Skeletal muscle cell (primary cell): ENCODE results near the gene TTLL11.
"Not testable (repeated sequence)": the region's sequence is repeated elsewhere in the genome, so short reads cannot be mapped to it uniquely, and the experiment has no call there.

Experiments used
- DNase-seq: peaks from one replicate; pipeline ENCODE4 v3.0.0-alpha.2; 2010; ENCODE audit warnings: low read depth
- H3K4me3 ChIP-seq: 2 replicates; pipeline ENCODE4 v1.5.1; 2011; ENCODE audit warnings: low read depth, mild to moderate bottlenecking, control low read depth, low read length, moderate library complexity

Gene TTLL11

DNA sequence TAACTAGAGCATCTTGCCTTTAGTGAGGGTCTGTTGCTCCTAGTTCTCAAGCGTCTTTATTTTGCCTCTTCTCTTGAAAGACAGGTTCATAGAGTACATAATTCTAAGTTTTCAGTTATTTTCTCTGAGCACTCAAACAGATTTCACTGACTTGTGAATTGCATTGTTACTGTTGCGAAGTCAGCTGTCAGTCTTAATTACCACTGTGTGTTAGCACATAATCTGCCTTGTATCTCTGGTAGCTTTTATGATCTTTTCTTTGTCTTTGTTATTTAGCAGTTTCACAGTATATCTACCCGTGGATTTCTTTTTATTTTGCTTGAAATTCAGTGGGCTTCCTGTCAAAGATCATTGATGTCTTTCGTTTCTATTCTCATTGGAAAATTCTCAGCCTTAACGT, 192.9 kb downstream of the TTLL11 start:
- no peak for DNase-seq
- H3K4me3 ChIP-seq, result no peak overlapping the region

DNA sequence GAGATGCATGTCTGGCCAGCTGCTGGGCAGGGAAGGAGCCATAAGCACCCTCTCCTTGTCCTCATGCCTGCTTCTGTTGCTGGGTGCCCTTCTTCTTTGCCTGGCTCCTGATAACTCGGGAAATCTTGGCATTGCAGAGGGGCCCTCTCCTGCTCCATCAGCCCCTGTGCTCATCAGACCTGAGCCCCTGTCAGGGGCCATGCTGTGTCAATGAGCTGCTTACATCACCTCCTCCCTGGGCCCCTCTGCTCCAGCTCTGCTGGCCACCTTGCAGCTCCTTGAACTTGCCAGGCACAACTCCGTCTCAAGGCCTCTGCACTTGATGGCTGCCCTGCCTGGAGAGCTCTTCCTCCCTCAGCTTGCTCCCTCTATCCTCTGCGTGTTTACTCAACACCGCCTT, 194.3 kb downstream of the TTLL11 start:
- no peak overlapping the region for H3K4me3 ChIP-seq
- no peak for DNase-seq

DNA sequence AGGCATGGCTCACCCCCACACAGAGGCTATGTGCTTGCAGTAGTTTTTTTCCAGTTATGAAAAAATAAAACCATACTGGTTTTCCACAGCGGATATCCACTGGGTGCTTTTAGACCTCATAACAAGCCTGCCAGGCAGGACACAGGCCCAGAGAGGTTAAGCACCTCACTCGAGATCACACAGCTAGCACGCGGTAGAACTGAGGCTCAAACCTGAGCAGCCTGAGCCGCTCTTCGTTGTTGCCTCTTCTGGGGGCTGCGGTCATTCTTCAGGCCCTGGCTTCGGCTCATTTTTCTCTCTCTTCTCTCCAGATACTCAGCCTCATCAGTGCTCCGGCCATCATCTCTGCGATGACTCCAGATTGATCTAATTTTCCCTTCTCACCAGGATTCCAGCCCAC, 196.0 kb downstream of the TTLL11 start:
- H3K4me3 ChIP-seq, result no peak overlapping the region

DNA sequence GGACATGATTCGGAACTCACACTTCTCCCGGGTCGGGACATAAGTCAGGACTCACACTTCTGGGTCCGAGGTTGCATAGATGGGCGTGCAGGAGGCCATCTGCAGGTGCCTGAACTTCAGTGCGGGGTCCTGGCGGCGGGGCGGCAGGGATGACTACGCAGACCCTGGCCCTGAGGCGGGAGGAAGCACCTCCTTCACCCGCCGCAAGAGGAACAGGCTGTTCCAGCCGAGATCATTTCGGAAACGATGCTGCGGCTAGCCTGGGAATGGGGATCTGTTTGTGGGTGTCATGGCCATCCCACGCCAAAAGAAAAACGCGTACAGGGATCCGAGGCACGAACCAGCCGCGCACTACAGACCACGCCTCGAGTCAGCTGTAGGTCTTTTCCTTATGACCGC, 196.6 kb downstream of the TTLL11 start:
- DNase-seq, result no peak
- H3K4me3 ChIP-seq, result no peak overlapping the region

More for the DNA sequence above, 196.0 kb downstream of the TTLL11 start:
- no peak for DNase-seq

DNA sequence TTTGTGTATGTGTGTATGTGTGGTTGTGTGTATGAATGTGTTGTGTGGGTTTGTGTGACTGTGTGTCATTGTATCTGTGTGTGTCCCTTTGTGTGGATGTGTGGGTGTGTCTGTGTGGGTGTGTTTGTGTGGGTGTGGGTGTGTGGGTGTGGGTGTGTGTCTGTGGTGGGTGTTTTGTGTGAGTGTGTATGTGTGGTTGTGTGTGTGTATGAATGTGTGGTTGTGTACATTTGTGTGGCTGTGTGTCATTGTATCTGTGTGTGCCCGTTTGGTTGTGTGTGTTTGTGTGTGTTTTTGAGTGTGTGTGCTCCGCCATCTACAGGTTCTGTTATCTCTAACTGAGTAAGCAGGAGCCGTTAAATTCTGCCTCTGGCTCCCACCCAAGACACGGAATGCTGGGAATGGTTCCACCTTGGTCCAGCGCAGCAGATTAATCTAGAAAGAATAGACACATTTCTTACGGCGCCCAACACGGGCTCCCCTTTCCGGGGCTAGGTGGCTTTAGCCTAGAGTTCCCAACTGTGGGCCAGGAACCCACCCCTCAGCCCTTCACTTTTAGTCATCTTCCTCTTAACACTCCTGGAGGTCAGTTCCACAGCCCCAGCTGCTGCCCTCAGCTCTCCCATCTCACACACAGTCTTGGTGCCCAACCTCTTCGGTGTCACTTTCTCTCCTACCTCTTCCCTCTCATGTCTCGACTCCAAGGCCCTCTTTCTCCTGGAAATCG, 197.1 kb downstream of the TTLL11 start:
- DNase-seq, result no peak
- no peak overlapping the region for H3K4me3 ChIP-seq

DNA sequence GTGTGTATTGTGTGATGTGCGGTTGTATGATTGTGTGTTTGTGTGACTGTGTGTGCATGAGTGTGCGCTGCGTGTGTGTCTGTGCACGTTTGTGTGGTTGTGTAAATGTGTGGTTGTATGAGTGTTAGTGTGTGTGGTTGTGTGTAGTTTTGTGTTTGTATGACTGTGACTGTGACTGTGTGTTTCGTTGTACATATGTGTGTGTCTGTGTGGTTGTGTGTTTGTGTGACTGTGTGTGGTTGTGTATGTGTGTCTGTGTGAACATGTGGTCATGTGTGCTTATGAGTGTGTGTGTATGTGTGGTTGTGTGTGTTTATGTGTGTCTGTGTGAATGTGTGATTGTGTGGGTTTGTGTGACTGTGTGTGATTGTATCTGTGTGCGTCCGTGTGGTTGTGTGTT, 197.8 kb downstream of the TTLL11 start:
- no peak for DNase-seq
- H3K4me3 ChIP-seq, result no peak overlapping the region

DNA sequence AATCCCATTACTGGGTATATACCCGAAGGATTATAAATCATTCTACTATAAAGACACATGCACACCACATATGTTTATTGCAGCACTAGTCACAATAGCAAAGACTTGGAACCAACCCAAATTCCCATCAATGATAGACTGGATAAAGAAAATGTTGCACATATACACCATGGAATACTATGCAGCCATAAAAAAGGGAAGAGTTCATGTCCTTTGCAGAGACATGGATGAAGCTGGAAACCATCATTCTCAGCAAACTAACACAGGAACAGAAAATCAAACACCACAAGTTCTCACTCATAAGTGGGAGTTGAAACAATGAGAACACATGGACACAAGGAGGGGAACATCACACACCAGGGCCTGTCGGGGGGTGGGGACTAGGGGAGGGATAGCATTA, 198.7 kb downstream of the TTLL11 start:
- DNase-seq, H3K4me3 ChIP-seq: not testable (repeated sequence)

DNA sequence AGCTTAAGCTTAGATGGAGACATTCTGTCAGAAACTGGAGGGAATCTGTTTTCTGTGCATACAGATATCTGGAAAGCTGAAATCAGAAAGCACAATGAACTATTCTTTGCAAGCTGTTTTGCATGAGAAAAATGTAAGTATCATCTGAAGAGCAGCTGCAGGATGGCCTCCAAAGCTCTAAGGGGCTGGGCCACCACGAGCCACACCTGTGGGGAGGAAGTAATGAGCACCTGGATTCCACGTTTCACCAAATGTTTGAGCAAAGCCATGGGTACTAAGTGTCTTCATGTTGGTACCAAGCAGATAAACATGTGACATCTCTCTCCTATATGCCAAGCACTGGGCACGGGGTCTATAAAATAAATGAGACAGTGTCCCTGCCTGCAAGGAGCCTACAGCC, 199.3 kb downstream of the TTLL11 start:
- no peak for DNase-seq
- no peak overlapping the region for H3K4me3 ChIP-seq

DNA sequence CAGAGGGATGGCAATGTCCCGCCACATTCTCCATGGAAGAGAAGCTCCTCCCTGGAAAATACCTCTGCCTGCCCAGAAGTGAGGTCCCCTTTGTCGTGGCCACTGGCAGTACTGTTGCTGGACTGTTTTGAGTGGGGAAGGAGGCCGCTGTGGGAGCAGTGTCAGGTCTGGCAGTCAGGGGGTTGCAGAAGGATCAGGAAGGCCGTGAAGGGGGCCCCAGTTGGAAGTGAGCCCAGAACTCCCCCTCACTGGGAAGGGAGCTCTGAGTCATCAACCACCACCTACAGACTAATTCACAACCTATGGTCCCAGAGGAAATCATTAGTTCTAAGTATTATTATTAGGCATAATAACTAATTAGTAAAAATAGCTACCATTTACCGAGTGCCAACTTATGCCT, 200.4 kb downstream of the TTLL11 start:
- DNase-seq, result no peak
- H3K4me3 ChIP-seq, result no peak overlapping the region

DNA sequence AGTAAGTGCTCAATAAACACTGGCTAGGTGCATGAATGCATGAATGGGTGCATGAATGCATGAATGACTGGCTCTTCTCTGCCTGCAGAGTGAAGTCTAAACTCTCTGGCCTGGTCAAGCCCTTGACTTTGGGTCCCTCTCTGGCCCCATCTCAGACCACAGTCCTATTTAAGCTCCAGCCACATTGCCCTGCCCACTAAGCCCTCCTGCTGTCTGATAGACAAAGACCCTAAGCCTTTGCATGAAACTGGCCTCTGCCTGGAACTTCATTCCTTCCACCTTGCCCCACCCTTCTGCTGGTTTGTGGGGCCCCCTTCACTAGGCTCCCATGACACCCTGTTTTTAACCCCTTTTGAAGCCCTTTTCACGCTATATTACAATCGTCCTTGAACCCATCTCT, 202.4 kb downstream of the TTLL11 start:
- no peak overlapping the region for H3K4me3 ChIP-seq
- DNase-seq, result no peak

DNA sequence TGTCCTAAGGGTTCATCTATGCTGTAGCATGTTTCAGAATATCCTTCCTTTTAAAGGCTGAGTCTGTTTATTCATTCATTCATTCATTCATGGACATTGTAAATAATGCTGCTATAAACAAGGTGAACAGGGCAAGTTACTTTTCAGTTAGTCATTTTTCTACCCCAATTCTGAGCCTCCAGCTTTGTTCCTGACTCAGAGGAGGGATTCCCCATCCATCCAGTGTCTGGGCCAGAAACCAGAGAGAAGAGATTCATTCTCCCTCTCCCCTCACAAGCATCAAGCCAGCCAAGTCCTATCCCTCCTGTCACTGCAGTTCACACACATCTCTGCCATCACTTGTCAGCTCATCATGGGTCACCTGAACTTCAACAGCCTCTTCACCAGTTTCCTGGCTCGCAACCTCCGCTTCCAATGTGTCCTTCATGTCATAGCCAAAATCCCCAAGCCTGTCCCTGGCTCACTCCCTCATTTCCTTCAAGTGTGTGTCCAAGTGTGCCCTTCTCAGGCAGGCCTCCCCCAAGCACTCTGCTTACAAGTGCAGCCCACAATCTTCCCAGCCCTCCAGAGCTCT, 203.0 kb downstream of the TTLL11 start:
- no peak overlapping the region for H3K4me3 ChIP-seq
- DNase-seq, result no peak

DNA sequence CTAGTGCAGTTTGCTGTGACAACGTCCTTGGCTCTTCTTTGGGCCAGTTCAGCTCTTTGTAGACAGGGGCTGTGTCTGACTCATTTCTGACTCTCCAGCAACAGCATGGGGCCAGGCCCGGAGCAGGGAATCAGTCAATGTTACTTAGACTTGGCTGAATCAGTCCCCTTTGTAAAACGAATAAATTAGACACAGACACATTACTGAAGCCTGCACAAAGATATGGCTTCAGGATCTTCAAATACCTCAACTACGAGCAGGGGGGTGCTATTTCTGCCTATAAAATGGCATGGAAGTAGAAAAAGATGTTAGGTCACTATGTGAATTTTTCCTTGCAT, 204.7 kb downstream of the TTLL11 start:
- DNase-seq, result peak; percentile 52
- H3K4me3 ChIP-seq, result no peak overlapping the region

DNA sequence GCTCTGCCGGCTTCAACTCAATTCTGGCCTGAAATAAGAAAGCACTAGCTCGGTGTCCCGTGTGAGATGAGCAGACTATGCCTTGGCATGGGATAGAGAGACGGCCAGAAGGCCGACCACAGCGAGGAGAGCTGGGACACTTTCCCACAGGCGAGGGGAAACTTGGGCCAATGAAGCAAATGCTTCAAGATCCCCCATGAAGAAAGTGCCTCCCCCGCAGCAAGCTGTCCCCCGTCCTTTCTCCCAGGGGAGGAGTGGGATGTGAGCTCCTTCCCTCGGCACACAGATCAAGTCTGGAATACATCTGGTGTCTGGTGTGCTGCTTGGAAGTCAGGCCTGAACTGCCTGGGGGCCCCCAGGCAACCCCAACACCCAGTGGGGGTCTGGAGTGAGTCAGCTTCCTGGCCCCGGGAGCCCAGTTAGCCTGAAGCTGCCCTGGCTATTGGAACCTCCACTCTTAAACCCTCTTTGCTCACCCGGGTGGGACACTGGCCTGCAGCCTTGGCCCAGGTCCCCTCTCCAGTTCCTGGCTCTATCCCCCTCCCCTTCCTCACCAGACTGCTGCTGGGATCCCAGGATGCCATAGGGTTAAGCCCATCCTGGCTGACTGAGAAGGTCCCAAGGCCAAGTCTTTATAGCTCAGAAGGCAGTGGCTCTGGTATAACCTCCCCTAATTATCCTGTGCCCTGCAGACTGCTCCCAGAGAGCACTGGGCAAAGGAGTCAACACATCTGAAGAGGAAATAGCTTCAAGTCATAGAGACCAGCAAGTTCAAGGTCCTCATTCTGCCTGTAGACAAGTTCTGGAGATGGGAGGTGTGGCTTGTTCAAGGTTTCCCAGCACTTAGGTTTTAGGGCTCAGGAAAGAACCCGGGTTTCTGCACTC, 205.3 kb downstream of the TTLL11 start:
- no peak overlapping the region for H3K4me3 ChIP-seq
- no peak for DNase-seq

DNA sequence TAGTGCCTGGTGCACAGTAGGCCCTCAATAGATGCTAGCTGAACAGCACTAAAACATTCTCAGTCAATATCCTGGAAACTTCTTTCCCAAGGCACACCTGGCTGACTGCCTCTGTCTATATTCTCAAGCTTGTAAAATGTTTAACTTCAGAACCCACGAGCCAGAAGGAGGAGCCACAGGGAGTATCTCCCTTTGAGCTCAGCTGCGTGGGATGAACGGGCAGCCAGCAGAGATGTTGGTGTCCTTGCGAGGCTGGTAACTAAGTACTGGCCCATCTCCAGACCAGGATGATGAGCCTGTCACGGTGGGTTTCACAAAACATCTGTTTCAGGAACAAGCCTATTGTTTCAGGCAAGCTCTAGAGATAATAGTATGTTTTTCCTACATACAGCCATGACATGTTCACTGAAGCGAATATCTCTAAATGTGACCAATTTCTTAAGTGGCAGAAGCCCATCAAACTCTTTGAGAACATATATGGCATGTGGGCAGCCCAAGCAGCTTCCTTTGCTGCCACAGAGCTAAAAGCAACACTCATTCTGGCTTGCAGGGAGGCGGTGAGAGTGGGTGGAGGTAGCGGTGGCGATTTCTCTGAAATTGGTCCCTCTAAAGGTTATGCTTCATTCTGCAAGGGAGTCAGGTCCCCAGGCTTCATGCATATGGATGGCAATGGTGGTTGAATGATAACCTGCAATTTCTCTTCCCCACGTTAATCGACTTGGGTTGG, 206.2 kb downstream of the TTLL11 start:
- DNase-seq, result no peak
- no peak overlapping the region for H3K4me3 ChIP-seq

DNA sequence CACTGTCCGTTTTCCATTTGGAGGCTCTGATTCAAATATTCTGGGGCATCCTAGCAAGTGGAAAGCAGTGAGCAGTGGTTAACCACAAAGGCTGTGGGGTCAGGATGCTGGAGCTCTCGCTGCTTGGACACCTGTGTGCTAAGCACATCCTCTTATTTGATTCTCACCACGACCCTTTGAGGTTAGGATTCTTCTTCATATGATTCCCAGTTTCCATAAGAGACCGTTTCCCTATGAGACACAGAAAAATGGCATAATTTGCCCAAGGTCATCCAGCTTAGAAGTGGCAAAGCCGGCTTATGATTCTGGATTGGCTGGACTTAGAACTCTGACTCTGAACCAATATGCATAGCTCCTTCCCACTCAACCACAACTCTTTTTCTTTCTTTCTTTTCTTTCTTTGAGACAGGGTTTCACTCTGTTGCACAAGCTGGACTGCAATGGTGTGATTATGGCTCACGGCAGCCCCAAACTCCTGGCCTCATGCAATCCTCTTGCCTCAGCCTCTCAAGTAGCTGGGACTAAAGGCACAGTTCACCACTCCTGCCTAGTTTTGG, 207.7 kb downstream of the TTLL11 start:
- DNase-seq, result peak; percentile 45

DNA sequence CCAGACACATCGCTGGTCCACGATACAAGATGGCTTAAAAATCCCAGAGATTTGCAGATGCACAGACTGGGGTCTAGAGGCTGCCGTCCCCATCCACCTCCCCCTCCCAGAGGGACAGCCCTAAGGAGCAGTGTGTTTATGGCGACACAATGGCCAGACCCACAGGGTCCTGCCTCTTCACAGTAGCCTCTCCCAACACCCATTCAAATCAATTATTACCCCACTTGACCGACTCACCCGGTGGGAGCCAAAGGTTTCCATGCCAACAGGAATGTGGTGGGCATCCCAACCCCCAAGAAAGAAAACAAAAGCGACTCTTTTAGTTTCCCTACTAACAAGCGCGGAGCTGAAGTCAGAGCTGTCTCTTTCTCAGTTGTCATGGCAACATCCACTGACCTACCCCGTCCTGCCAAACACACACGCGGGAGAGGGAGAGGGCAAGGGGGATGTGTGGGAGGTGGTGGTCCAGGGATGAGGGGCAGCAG, 209.0 kb downstream of the TTLL11 start:
- DNase-seq, result no peak
- H3K4me3 ChIP-seq, result no peak overlapping the region

More for the DNA sequence above, 207.7 kb downstream of the TTLL11 start:
- H3K4me3 ChIP-seq, result no peak overlapping the region

DNA sequence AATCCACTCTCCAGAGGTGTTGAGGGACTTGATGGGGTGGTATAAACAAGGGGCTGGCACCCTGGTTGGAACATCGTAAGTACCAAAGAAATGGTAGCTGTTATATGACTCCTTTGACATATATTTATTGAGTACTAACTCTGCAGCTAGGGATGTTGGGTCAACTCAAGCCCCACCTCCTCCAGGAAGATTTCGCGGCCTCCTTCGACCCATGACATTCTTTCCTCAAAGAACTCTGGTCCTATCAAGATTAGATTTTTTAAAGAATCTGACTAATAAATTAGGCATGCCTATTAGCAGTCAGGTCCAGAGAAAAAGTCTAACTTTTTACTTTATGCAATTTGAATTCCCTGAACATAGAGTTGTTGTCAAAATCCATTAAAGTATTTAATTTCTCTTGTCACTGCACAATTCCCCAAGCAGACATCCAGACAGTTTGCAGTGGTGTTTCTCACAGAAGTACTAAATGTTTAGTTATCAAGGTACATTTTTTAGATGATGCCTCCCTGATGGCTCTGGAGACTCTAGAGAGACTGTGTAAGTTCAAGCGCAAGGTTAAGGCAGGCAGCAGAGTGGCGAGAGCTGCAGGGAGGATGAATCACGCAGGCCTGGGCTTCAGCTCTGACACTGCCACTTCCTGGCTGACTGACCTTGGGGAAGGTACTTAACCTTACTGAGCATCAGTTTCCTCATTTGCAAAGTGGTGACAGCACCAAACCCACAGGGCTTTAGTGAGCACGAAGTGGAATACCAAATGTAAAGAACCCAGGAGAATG, 209.6 kb downstream of the TTLL11 start:
- H3K4me3 ChIP-seq, result no peak overlapping the region
- no peak for DNase-seq

DNA sequence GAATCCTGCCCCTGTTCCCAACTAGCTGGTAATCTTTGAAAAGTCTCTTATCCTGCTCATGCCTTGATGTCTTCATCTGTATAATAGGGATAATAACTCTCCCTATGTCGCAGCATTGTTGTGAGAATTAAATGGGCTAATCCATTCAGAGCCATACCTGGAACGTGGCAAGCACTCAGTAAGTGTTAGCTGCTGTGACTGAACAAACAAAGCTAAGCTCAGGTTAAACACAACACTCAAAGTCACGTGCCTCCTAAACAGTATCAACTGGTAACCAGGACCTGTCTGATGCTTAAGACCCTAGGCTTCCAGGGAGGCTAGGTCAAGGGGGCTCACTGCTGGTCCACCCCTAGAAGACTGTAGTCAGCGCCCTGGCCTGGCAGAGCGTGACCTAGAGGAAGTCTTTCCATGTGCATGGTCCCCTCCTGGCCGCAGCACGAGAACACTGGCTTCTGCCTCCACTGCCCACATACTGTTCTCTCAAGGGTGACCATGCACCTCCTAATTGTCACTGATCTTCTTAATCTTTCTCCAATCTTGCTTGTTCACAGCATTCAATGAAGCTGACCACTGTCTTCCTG, 211.1 kb downstream of the TTLL11 start:
- DNase-seq, result no peak
- no peak overlapping the region for H3K4me3 ChIP-seq
